ENCODE results near the gene RTP5. TPM values are rescaled to one million over a fixed set of nuclear protein-coding genes. Genes with fewer than 3 reads are reported as not detected.

RTP5 gene
- total and polyA plus RNA-seq, 8 donors, result 0.10 to 0.43 TPM; not detected in 6

DNA sequence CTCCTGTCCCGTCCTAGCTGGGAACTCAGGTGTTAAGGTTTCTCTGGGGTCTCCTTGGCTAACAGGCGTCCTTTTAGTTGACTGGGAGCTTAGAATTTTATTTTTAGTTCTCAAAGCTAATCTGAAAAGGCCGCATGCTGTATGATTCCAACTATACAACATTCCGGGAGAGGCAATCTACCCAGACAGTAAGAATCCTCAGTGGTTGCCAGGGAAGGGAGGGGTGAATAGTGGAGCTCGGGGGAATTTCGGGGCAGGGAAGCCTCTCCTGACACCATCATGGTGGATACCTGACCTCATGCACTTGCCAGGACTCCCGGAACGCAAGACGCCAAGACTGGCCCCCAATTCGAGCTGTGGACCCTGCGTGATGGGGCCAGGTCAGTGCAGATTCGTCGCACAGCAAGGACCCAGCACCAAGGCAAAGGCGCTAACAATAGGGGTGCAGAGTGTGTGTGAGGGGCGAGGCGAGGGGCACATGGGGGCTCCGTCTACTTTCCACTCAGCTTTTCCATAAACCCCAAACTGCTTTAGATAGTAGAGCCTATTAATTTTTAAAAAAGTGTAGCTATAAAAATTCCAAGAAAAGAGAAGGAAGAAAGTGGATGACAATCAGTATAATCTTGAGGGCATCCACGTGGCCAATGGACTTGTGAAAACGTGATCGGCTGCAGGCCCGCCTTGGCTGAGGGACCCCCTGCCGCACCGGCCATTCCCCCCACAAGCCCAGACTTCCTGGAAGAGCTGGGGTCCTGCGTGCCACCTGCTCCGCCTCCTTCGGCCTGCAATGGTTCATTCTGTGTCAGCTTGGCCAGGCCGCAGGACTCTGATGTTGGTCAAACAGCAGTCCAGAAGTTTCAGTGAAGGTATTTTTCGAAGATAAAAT lies 28.1 kb upstream of the RTP5 start:
- Histone ChIP-seq H3K4me3 (no peak overlapping the region), H3K4me1 (peaks cover 7 to 24% (median 18%) of the 10 kb centered on the region in 4 donors), H3K36me3 (no peaks in the 10 kb centered on the region), H3K27ac (no peak overlapping the region), H3K27me3 (peaks cover 0 to 12% (median 0%) of the 10 kb centered on the region in 3 donors), H3K9me3 (no peaks in the 10 kb centered on the region)
- no peak for DNase-seq
- TF ChIP-seq, protein P1, sequence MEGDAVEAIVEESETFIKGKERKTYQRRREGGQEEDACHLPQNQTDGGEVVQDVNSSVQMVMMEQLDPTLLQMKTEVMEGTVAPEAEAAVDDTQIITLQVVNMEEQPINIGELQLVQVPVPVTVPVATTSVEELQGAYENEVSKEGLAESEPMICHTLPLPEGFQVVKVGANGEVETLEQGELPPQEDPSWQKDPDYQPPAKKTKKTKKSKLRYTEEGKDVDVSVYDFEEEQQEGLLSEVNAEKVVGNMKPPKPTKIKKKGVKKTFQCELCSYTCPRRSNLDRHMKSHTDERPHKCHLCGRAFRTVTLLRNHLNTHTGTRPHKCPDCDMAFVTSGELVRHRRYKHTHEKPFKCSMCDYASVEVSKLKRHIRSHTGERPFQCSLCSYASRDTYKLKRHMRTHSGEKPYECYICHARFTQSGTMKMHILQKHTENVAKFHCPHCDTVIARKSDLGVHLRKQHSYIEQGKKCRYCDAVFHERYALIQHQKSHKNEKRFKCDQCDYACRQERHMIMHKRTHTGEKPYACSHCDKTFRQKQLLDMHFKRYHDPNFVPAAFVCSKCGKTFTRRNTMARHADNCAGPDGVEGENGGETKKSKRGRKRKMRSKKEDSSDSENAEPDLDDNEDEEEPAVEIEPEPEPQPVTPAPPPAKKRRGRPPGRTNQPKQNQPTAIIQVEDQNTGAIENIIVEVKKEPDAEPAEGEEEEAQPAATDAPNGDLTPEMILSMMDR (IDR thresholded peaks at IDR 0.05), result no peak
- TF ChIP-seq POLR2AphosphoS5 (IDR thresholded peaks at IDR 0.05), result no peak
- no peak for TF ChIP-seq POLR2A (IDR thresholded peaks at IDR 0.05)
- TF ChIP-seq EP300 (IDR thresholded peaks at IDR 0.05), result no peak
- intact Hi-C loops (cut with DNase I; ENCODE audit: low total_unique reads), result no loop called here
- 76 to 82% (median 80%) methylated on average over 28 of the region's 28 CpGs for WGBS, 5 donors

GRCh38 chr2:241842067-241842415 lies 27.5 kb upstream of the RTP5 start:
- peaks cover 0 to 12% (median 0%) of the 10 kb centered on the region in 3 donors for H3K27me3 ChIP-seq
- H3K9me3 ChIP-seq, result no peaks in the 10 kb centered on the region
- intact Hi-C loops (cut with DNase I; ENCODE audit: low total_unique reads), result no loop called here
- WGBS, 5 donors, result 69 to 82% (median 72%) methylated on average over 11 of the region's 11 CpGs
- TF ChIP-seq, protein P1 (IDR thresholded peaks at IDR 0.05), result no peak
- no peak for TF ChIP-seq EP300 (IDR thresholded peaks at IDR 0.05)
- no peak for TF ChIP-seq POLR2A (IDR thresholded peaks at IDR 0.05)
- TF ChIP-seq POLR2AphosphoS5 (IDR thresholded peaks at IDR 0.05), result no peak
- H3K4me1 ChIP-seq, result peaks cover 7 to 24% (median 18%) of the 10 kb centered on the region in 4 donors
- no peaks in the 10 kb centered on the region for H3K36me3 ChIP-seq
- H3K27ac ChIP-seq, result peak overlapping the region in 1 of 5 donors; percentile 72
- DNase-seq, result no peak
- no peak overlapping the region for H3K4me3 ChIP-seq

- Histone ChIP-seq H3K4me1 (peaks cover 7 to 24% (median 17%) of the 10 kb centered on the region in 4 donors), H3K27me3 (peaks cover 0 to 5% (median 0%) of the 10 kb centered on the region in 3 donors), H3K27ac (peak overlapping the region; percentile 33 to 76 (median 72)), H3K36me3 (no peaks in the 10 kb centered on the region), H3K4me3 (peak overlapping the region; percentile 1 to 46 (median 36)), H3K9me3 (no peaks in the 10 kb centered on the region)
- intact Hi-C loops (cut with DNase I; ENCODE audit: low total_unique reads), result no loop called here
- 46 to 64% (median 56%) methylated on average over 29 of the region's 29 CpGs for WGBS, 5 donors
- peak; percentile 50 to 58 for DNase-seq
- peak in 2 of 3 donors; percentile 19 to 48 for TF ChIP-seq POLR2AphosphoS5 (IDR thresholded peaks at IDR 0.05)
- no peak for TF ChIP-seq EP300 (IDR thresholded peaks at IDR 0.05)
Observed at GRCh38 chr2:241842620-241843211, 26.8 kb upstream of the RTP5 start.

DNA sequence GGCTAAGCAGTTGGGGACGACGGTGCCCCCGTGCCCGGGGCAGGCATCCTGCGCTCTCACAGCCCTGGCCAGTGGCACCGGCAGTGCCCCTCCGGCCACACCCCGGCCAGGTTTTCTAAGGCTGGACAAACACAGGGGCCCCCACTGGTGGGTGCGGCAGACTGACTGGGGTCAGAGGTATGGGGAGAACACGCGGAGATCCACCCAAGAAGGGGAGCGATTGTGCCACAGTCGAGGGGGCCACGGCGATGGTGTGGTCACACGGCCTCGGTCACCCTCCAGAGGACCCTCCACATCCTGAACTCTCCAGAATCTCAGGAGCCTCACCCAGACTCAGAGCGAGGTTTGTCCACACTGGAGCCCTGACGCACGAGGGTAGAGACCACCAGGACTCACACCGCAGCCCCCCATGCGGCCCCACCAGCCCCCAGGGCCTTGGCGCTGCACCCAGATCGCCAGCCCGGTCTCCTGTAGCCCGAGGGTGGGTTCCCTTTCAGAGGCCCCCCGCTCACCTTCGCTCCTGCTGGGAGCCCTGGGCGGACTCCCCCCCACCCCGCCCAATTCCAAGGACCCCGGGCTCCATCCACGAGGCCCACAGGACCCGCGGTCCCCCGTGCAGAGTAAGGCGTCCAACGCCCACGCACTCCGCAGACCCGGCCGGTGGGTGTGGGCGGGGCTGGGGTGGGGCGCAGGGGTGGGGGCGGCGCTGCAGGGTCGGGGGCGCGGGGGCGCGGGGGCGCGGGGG lies 26.0 kb upstream of the RTP5 start:
- DNase-seq, result no peak

More for the DNA sequence above, 26.0 kb upstream of the RTP5 start:
- no peak for TF ChIP-seq POLR2AphosphoS5 (IDR thresholded peaks at IDR 0.05)
- no peak for TF ChIP-seq POLR2A (IDR thresholded peaks at IDR 0.05)
- TF ChIP-seq, protein P1 (IDR thresholded peaks at IDR 0.05), result no peak
- no peak for TF ChIP-seq EP300 (IDR thresholded peaks at IDR 0.05)
- H3K4me1 ChIP-seq, result peaks cover 7 to 24% (median 17%) of the 10 kb centered on the region in 4 donors
- intact Hi-C loops (cut with DNase I; ENCODE audit: low total_unique reads), result no loop called here
- peak overlapping the region; percentile 33 to 76 (median 72) for H3K27ac ChIP-seq
- WGBS, 5 donors, result 34 to 66% (median 53%) methylated on average over 25 to 52 of the region's 52 CpGs
- H3K27me3 ChIP-seq, result peaks cover 0 to 4% (median 0%) of the 10 kb centered on the region in 3 donors
- no peaks in the 10 kb centered on the region for H3K9me3 ChIP-seq
- H3K36me3 ChIP-seq, result no peaks in the 10 kb centered on the region
- peak overlapping the region; percentile 36 to 46 (median 40) for H3K4me3 ChIP-seq
